KMS-11 (cell line): Measurements from ENCODE around the gene TSNAXIP1.

Experiments used
- H2AFZ ChIP-seq: fragments of 200-600 bp; sonication (generic); 2 replicates; pipeline ENCODE4 v1.6.1; 2016; ENCODE audit warnings: antibody characterized with exemption, mixed run types, low read depth
- H3K27ac ChIP-seq: fragments of 200-600 bp; sonication (generic); 2 replicates; pipeline ENCODE4 v1.6.1; 2016; ENCODE audit warnings: mild to moderate bottlenecking, mixed run types
- H3K27me3 ChIP-seq: fragments of 200-600 bp; sonication (generic); 2 replicates; pipeline ENCODE4 v1.6.1; 2017; ENCODE audit warnings: mild to moderate bottlenecking, low read depth, mixed run types, moderate library complexity; ENCODE audit not compliant: insufficient read depth
- H3K36me3 ChIP-seq: fragments of 200-600 bp; sonication (generic); 2 replicates; pipeline ENCODE4 v1.6.1; 2017; ENCODE audit warnings: mild to moderate bottlenecking, mixed run types; ENCODE audit not compliant: insufficient read depth
- H3K4me1 ChIP-seq: fragments of 200-600 bp; sonication (generic); 2 replicates; pipeline ENCODE4 v1.6.1; 2016; ENCODE audit warnings: mild to moderate bottlenecking, low read depth, mixed run types; ENCODE audit not compliant: poor library complexity, severe bottlenecking
- H3K4me2 ChIP-seq: fragments of 200-600 bp; sonication (generic); 2 replicates; pipeline ENCODE4 v1.7.0; 2016; ENCODE audit warnings: mild to moderate bottlenecking, mixed run types
- H3K4me3 ChIP-seq: fragments of 200-600 bp; sonication (generic); IDR thresholded peaks from 2 replicates; pipeline ENCODE4 v1.6.1; 2017; ENCODE audit warnings: low read depth, low read length, mixed read lengths; ENCODE audit not compliant: insufficient read depth
- H3K79me2 ChIP-seq: fragments of 200-600 bp; sonication (generic); 2 replicates; pipeline ENCODE4 v1.6.1; 2016; ENCODE audit warnings: low read depth, mixed run types; ENCODE audit not compliant: insufficient read depth
- H3K9ac ChIP-seq: fragments of 200-600 bp; sonication (generic); 2 replicates; pipeline ENCODE4 v1.6.1; 2016; ENCODE audit warnings: mild to moderate bottlenecking, mixed run types
- H4K20me1 ChIP-seq: fragments of 200-600 bp; sonication (generic); 2 replicates; pipeline ENCODE4 v1.6.1; 2016; ENCODE audit warnings: mild to moderate bottlenecking, mixed run types; ENCODE audit not compliant: insufficient read depth
- TF ChIP-seq, protein P1 (sequence below): fragments of 200-600 bp; sonication (generic); conservative IDR thresholded peaks from 2 replicates; pipeline ENCODE4 v1.6.1; 2017; ENCODE audit warnings: low read depth, mild to moderate bottlenecking, antibody characterized with exemption, low read length, moderate library complexity, mixed read lengths

Gene TSNAXIP1

DNA sequence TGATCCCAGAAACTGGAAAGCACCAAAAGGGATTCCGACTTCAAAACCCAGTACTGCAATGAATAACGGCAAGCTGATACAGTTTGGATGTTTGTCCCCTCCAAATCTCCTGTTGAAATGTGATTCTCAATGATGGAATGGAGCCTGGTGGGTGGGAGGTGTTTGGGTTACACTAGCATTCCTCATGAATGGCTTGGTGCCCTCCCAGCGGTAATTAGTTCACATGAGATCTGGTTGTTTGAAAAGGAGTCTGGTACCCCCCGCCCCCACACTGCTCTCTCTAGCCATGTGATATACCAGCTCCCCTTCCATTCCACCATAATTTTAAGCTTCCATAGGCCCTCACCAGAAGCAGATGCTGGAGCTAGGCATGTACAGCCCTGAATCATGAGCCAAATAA, 40.4 kb upstream of the TSNAXIP1 start:
- TF ChIP-seq, protein P1, sequence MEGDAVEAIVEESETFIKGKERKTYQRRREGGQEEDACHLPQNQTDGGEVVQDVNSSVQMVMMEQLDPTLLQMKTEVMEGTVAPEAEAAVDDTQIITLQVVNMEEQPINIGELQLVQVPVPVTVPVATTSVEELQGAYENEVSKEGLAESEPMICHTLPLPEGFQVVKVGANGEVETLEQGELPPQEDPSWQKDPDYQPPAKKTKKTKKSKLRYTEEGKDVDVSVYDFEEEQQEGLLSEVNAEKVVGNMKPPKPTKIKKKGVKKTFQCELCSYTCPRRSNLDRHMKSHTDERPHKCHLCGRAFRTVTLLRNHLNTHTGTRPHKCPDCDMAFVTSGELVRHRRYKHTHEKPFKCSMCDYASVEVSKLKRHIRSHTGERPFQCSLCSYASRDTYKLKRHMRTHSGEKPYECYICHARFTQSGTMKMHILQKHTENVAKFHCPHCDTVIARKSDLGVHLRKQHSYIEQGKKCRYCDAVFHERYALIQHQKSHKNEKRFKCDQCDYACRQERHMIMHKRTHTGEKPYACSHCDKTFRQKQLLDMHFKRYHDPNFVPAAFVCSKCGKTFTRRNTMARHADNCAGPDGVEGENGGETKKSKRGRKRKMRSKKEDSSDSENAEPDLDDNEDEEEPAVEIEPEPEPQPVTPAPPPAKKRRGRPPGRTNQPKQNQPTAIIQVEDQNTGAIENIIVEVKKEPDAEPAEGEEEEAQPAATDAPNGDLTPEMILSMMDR: no peak
- Histone ChIP-seq H3K27ac (no peak overlapping the region), H3K4me2 (no peak overlapping the region), H4K20me1 (no peaks in the 10 kb centered on the region), H3K4me3 (no peak overlapping the region), H3K27me3 (no peaks in the 10 kb centered on the region), H2AFZ (no peak overlapping the region), H3K79me2 (no peaks in the 10 kb centered on the region), H3K9ac (no peak overlapping the region), H3K36me3 (no peaks in the 10 kb centered on the region), H3K4me1 (no peaks in the 10 kb centered on the region)

- H3K36me3 ChIP-seq: no peaks in the 10 kb centered on the region
- no peak overlapping the region for H3K4me2 ChIP-seq
- no peaks in the 10 kb centered on the region for H3K4me1 ChIP-seq
- no peaks in the 10 kb centered on the region for H3K27me3 ChIP-seq
- H3K79me2 ChIP-seq: no peaks in the 10 kb centered on the region; the same call in 1 of the 2 replicates
- TF ChIP-seq, protein P1: no peak
- no peaks in the 10 kb centered on the region for H4K20me1 ChIP-seq
- no peak overlapping the region for H3K27ac ChIP-seq
- H3K9ac ChIP-seq: no peak overlapping the region
- H2AFZ ChIP-seq: no peak overlapping the region
- H3K4me3 ChIP-seq: no peak overlapping the region
These were observed 38.7 kb upstream of the TSNAXIP1 start for GRCh38 chr16:67767953-67768352.

- Histone ChIP-seq H3K4me1 (no peaks in the 10 kb centered on the region), H3K27ac (no peak overlapping the region), H3K79me2 (no peaks in the 10 kb centered on the region; the same call in 1 of the 2 replicates), H3K9ac (no peak overlapping the region), H3K27me3 (no peaks in the 10 kb centered on the region), H4K20me1 (no peaks in the 10 kb centered on the region), H2AFZ (no peak overlapping the region), H3K4me3 (no peak overlapping the region), H3K36me3 (no peaks in the 10 kb centered on the region), H3K4me2 (no peak overlapping the region)
- TF ChIP-seq, protein P1: no peak
These were observed 36.2 kb upstream of the TSNAXIP1 start for GRCh38 chr16:67770346-67770991.

DNA sequence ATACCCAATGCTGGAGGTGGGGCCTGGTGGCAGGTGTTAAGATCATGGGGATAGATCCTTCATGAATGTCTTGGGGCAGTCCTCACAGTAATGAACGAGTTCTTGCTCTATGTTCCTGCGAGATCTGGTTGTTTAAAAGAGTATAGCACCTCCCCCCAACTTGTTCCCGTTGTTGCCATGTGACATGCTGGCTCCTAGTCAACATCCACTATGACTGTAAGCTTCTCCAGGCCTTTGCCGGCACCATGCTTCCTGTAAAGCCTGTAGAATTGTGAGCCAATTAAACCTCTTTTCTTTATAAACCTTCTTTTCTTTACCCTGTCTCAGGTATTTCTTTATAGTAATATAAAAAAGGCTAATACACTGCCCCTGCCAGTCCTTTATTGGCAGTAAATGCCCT, 33.6 kb upstream of the TSNAXIP1 start:
- no peak overlapping the region for H3K9ac ChIP-seq
- no peaks in the 10 kb centered on the region for H4K20me1 ChIP-seq
- H3K27ac ChIP-seq: no peak overlapping the region
- no peaks in the 10 kb centered on the region for H3K4me1 ChIP-seq
- no peaks in the 10 kb centered on the region; the same call in 1 of the 2 replicates for H3K79me2 ChIP-seq
- H3K4me2 ChIP-seq: no peak overlapping the region
- H3K36me3 ChIP-seq: no peaks in the 10 kb centered on the region
- no peak overlapping the region for H3K4me3 ChIP-seq
- H2AFZ ChIP-seq: no peak overlapping the region
- TF ChIP-seq, protein P1: no peak
- no peaks in the 10 kb centered on the region for H3K27me3 ChIP-seq
